IMR-90 (cell line): ENCODE results near the gene OSMR. TPM values are rescaled to one million over a fixed set of nuclear protein-coding genes. Genes with fewer than 3 reads are reported as not detected.
A peak's percentile ranks its signal among the peaks of the same experiment; 100 is the strongest.

Experiments used
- ATAC-seq: fragments of 200-7000 bp; cut with Tn5 transposase; 2 replicates; pipeline ENCODE4 v1.9.1; 2020; ENCODE audit warnings: low read depth, mild to moderate bottlenecking, moderate library complexity
- BruUV-seq: library from RNA; stranded (reverse); fragments of 400-500 nt; replicated peaks from 2 replicates; lab custom pipeline; 2021; lab: Mats Ljungman, UMichigan
- CTCF ChIA-PET: fragments of 300-600 bp; formaldehyde crosslinking; extraction: SDS; loops from one replicate; lab custom pipeline; 2021; ENCODE audit warnings: antibody characterized with exemption; lab: Yijun Ruan, JAX
- POLR2A ChIA-PET: fragments of 300-600 bp; sonication (Branson Sonifier 250); formaldehyde crosslinking; loops from one replicate; lab custom pipeline; 2022; ENCODE audit warnings: antibody characterized with exemption; ENCODE audit not compliant: unreplicated experiment; lab: Charles Lee
- DNase-seq: peaks from one replicate; pipeline ENCODE4 v3.0.0; 2013
- H2AFZ ChIP-seq: replicated peaks from 2 replicates; pipeline ENCODE3; 2013; ENCODE audit warnings: low read length, mild to moderate bottlenecking; ENCODE audit not compliant: poor library complexity
- H2AK5ac ChIP-seq: 2 replicates; pipeline ENCODE4 v1.6.1; 2013; ENCODE audit warnings: low read depth, low read length, inconsistent platforms
- H2AK9ac ChIP-seq: replicated peaks from 2 replicates; pipeline ENCODE3; 2013; ENCODE audit warnings: mild to moderate bottlenecking, low read depth, low read length, moderate library complexity; ENCODE audit not compliant: poor library complexity
- H2BK120ac ChIP-seq: 2 replicates; pipeline ENCODE4 v1.6.1; 2013; ENCODE audit warnings: low read depth, low read length, inconsistent platforms
- H2BK15ac ChIP-seq: 3 replicates; pipeline ENCODE4 v1.6.1; 2013; ENCODE audit warnings: low read depth, low read length, inconsistent platforms
- H2BK20ac ChIP-seq: 2 replicates; pipeline ENCODE4 v1.6.1; 2013; ENCODE audit warnings: low read depth, mild to moderate bottlenecking, inconsistent platforms, low read length, moderate library complexity
- H2BK5ac ChIP-seq: 2 replicates; pipeline ENCODE4 v1.6.1; 2013; ENCODE audit warnings: mild to moderate bottlenecking, low read depth, low read length, inconsistent platforms; ENCODE audit not compliant: poor library complexity, severe bottlenecking
- H3K14ac ChIP-seq: replicated peaks from 2 replicates; pipeline ENCODE4 v1.6.1; 2013; ENCODE audit warnings: low read depth, low read length, inconsistent platforms
- H3K18ac ChIP-seq: 2 replicates; pipeline ENCODE4 v1.6.1; 2013; ENCODE audit warnings: low read depth, low read length, control low read depth
- H3K23ac ChIP-seq: 2 replicates; pipeline ENCODE4 v1.6.1; 2013; ENCODE audit warnings: low read depth, low read length, inconsistent platforms
- H3K27ac ChIP-seq: 2 replicates; pipeline ENCODE4 v1.5.1; 2013; ENCODE audit warnings: mild to moderate bottlenecking, control low read depth, low read length; ENCODE audit not compliant: insufficient read depth
- H3K27me3 ChIP-seq: 2 replicates; pipeline ENCODE4 v1.6.1; 2013; ENCODE audit warnings: low read length; ENCODE audit not compliant: control insufficient read depth, insufficient read depth
- H3K36me3 ChIP-seq: 2 replicates; pipeline ENCODE4 v1.6.1; 2013; ENCODE audit warnings: low read length, mixed read lengths; ENCODE audit not compliant: control insufficient read depth, insufficient read depth
- H3K4ac ChIP-seq: 2 replicates; pipeline ENCODE4 v1.6.1; 2013; ENCODE audit warnings: low read depth, low read length, inconsistent platforms
- H3K4me1 ChIP-seq: 2 replicates; pipeline ENCODE4 v1.6.1; 2013; ENCODE audit warnings: low read length, mixed read lengths; ENCODE audit not compliant: control insufficient read depth, insufficient read depth
- H3K4me2 ChIP-seq: 2 replicates; pipeline ENCODE4 v1.6.1; 2013; ENCODE audit warnings: low read depth, mild to moderate bottlenecking, control low read depth, low read length, moderate library complexity
- H3K4me3 ChIP-seq: 2 replicates; pipeline ENCODE4 v1.5.1; 2013; ENCODE audit warnings: low read depth, mild to moderate bottlenecking, control low read depth, low read length, moderate library complexity; ENCODE audit not compliant: insufficient read depth
- H3K56ac ChIP-seq: 2 replicates; pipeline ENCODE4 v1.6.1; 2013; ENCODE audit warnings: low read length, inconsistent platforms; ENCODE audit not compliant: insufficient read depth; ENCODE audit errors: extremely low read depth
- H3K79me1 ChIP-seq, 2 experiments: 2 replicates each; pipeline ENCODE4 v1.6.1; 2013; ENCODE audit warnings: low read length in 2 of 2, inconsistent platforms in 1 of 2, low read depth in 1 of 2
- H3K9ac ChIP-seq: 2 replicates; pipeline ENCODE4 v1.6.1; 2013; ENCODE audit warnings: low read depth, low read length, control low read depth
- H3K9me1 ChIP-seq: 2 replicates; pipeline ENCODE4 v1.6.1; 2013; ENCODE audit warnings: low read length, inconsistent platforms; ENCODE audit not compliant: insufficient read depth
- H3K9me3 ChIP-seq: 2 replicates; pipeline ENCODE4 v1.6.1; 2013; ENCODE audit warnings: low read length; ENCODE audit not compliant: control insufficient read depth, insufficient read depth
- H4K20me1 ChIP-seq: 2 replicates; pipeline ENCODE4 v1.6.1; 2013; ENCODE audit warnings: low read length, inconsistent platforms; ENCODE audit not compliant: insufficient read depth
- H4K5ac ChIP-seq: 2 replicates; pipeline ENCODE4 v1.6.1; 2013; ENCODE audit warnings: mild to moderate bottlenecking, low read depth, low read length, control low read depth
- H4K8ac ChIP-seq, 2 experiments: 2 replicates each; pipeline ENCODE4 v1.6.1; 2013; ENCODE audit warnings: low read depth in 2 of 2, low read length in 2 of 2, control low read depth in 1 of 2, inconsistent platforms in 1 of 2
- H4K91ac ChIP-seq: 2 replicates; pipeline ENCODE4 v1.6.1; 2013; ENCODE audit warnings: low read depth, low read length, inconsistent platforms; ENCODE audit not compliant: insufficient read depth
- BHLHE40 ChIP-seq: fragments of 150-350 bp; IDR thresholded peaks from 2 replicates; pipeline ENCODE4 v1.6.1; 2016; ENCODE audit warnings: mild to moderate bottlenecking, low read depth, low read length
- CEBPB ChIP-seq: IDR thresholded peaks from 2 replicates; pipeline ENCODE4 v1.6.1; 2012; ENCODE audit warnings: low read depth, low read length, improper control_type of control experiment
- FOS ChIP-seq: fragments of 150-350 bp; IDR thresholded peaks from 2 replicates; pipeline ENCODE4 v1.6.1; 2016; ENCODE audit warnings: low read depth, low read length
- MAZ ChIP-seq: IDR thresholded peaks from 2 replicates; pipeline ENCODE4 v1.6.1; 2012; ENCODE audit warnings: low read depth, mild to moderate bottlenecking, low read length, improper control_type of control experiment, moderate library complexity, borderline replicate concordance
- MXI1 ChIP-seq: IDR thresholded peaks from 2 replicates; pipeline ENCODE4 v1.6.1; 2012; ENCODE audit warnings: low read depth, mild to moderate bottlenecking, low read length, moderate library complexity, borderline replicate concordance
- NFE2L2 ChIP-seq: fragments of 150-350 bp; IDR thresholded peaks from 2 replicates; pipeline ENCODE4 v1.6.1; 2016; ENCODE audit warnings: low read depth, mild to moderate bottlenecking, low read length
- WGBS, 2 experiments: methylation state at CpG; one replicate each; pipeline versions ENCODE4 v1.1.5 to v1.1.7; 2013; ENCODE audit warnings: missing lambda C conversion rate in 2 of 2; ENCODE audit not compliant: insufficient read length in 1 of 2; ENCODE audit errors: extremely low coverage in 2 of 2; 5-methylcytosine and 5-hydroxymethylcytosine counted together
- dilution Hi-C: fragments of 300-500 bp; cut with HindIII; formaldehyde crosslinking; loops from one replicate; pipeline ENCODE4 v1.14.3; 2018; ENCODE audit warnings: low sequenced_read_pairs; ENCODE audit not compliant: unreplicated experiment
- in situ Hi-C: fragments of 300-500 bp; cut with MboI; formaldehyde crosslinking; loops from 3 replicates; pipeline ENCODE4 v1.14.3; 2019; ENCODE audit warnings: low sequenced_read_pairs, inconsistent platforms, mixed read lengths
- intact Hi-C: fragments of 100-400 bp; cut with micrococcal nuclease; formaldehyde crosslinking; loops from 2 replicates; pipeline ENCODE4 v1.10.0; 2022
- polyA plus RNA-seq, 3 experiments: library from polyadenylated mRNA; depleted of rRNA; stranded (reverse); fragments of >200 nt; gene quantifications; 2 replicates each; pipeline ENCODE4 v1.2.3, GENCODE V29; 2012; ENCODE audit warnings: low replicate concordance in 1 of 3
- total RNA-seq: library from RNA; depleted of rRNA; stranded (reverse); fragments of >200 nt; gene quantifications from 2 replicates; pipeline ENCODE4 v1.2.3, GENCODE V29; 2012
- TF ChIP-seq, protein P1 (sequence below): conservative IDR thresholded peaks from 2 replicates; pipeline ENCODE4 v1.5.1; 2012; ENCODE audit warnings: mild to moderate bottlenecking, low read depth, low read length, improper control_type of control experiment

Gene OSMR
- total and polyA plus RNA-seq, 2 of the 4 experiments (the other 2 are of a cell fraction): 41.6 to 48.7 TPM

DNA sequence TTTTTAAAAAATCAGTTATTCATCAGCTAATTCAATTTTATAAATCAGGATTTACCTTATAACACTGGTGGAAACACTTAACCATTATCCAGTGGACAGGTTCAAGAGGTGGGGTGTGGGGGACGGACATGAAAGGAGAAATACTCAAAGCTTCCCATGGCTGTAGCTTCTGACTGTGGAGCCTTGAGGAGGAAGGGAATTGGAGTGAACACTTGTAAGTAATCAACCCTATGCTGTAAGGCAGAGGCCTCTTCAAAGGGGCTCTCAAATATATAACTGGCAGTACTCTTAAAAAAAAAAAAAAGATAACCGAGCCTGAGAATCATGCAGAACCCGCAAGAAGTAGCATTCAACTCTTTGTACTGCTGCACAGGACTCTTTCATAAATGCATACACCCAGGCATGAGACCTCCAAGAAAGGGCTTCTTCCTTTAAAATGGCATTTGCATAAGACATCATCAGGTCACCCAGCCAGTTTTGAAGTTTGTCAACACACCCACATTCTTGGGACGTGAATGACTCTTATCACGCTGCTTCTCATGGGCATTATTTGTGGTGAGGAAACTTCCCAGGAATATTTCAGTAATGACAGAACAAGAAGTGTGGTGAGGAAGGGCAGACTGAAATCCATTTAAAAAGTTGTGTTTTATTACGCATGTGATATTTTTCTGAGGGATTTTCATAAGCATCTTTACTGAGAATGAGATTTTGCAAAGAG lies 8.1 kb downstream of the OSMR start:
- Histone ChIP-seq H4K8ac (0 out of 4 replicates have a peak overlapping the region, but pooled peaks of 1 of the 2 experiments have one; percentile 22), H3K56ac (no peak overlapping the region), H2AK9ac (no peak overlapping the region), H3K9me1 (peaks cover 9% of the 10 kb centered on the region), H3K4ac (no peak overlapping the region), H3K14ac (no peak overlapping the region), H3K23ac (0 out of 2 replicates have a peak overlapping the region, but pooled peaks have one; percentile 48), H3K4me2 (peak overlapping the region; percentile 48; the same call in 1 of the 2 replicates), H3K79me1 (peaks cover 25 to 63% of the 10 kb centered on the region in 2 experiments), H3K4me1 (peaks cover 15% of the 10 kb centered on the region), H3K27ac (peak overlapping the region; percentile 32; the same call in 1 of the 2 replicates), H2BK20ac (0 out of 2 replicates have a peak overlapping the region, but pooled peaks have one; percentile 25), H3K27me3 (no peaks in the 10 kb centered on the region), H2BK5ac (peak overlapping the region; percentile 40), H2BK15ac (no peak overlapping the region), H2AFZ (no peak overlapping the region), H4K91ac (no peak overlapping the region), H3K9ac (no peak overlapping the region; the same call in 1 of the 2 replicates), H2AK5ac (peak overlapping the region; percentile 66; the same call in 1 of the 2 replicates), H3K36me3 (peaks cover 18% of the 10 kb centered on the region), H4K5ac (no peak overlapping the region), H3K4me3 (no peak overlapping the region), H3K18ac (peak overlapping the region; percentile 36; the same call in 1 of the 2 replicates), H4K20me1 (peaks cover 53% of the 10 kb centered on the region), H2BK120ac (0 out of 2 replicates have a peak overlapping the region, but pooled peaks have one; percentile 28), H3K9me3 (0 out of 2 replicates have a peak, but pooled peaks cover 5% of the 10 kb centered on the region)
- BruUV-seq: no TSS peak
- in situ Hi-C loops: no loop called here
- ChIA-PET CTCF (interaction anchor here (0.7 kb wide), 1 partner anchor 10 kb away, joined by 3 read pairs; no protein-coding TSS in a partner anchor), POLR2A (no interaction called here)
- WGBS, 2 experiments: 20% methylated on average over 1 of the region's 6 CpGs; no CpG with 5 or more reads in 1 of the 2 experiments
- TF ChIP-seq MXI1 (0 out of 2 replicates have a peak, but pooled peaks have one; percentile 30), FOS (peak; percentile 47), BHLHE40 (0 out of 2 replicates have a peak, but pooled peaks have one; percentile 11), MAZ (no peak), NFE2L2 (no peak), CEBPB (peak; percentile 82)
- TF ChIP-seq, protein P1, sequence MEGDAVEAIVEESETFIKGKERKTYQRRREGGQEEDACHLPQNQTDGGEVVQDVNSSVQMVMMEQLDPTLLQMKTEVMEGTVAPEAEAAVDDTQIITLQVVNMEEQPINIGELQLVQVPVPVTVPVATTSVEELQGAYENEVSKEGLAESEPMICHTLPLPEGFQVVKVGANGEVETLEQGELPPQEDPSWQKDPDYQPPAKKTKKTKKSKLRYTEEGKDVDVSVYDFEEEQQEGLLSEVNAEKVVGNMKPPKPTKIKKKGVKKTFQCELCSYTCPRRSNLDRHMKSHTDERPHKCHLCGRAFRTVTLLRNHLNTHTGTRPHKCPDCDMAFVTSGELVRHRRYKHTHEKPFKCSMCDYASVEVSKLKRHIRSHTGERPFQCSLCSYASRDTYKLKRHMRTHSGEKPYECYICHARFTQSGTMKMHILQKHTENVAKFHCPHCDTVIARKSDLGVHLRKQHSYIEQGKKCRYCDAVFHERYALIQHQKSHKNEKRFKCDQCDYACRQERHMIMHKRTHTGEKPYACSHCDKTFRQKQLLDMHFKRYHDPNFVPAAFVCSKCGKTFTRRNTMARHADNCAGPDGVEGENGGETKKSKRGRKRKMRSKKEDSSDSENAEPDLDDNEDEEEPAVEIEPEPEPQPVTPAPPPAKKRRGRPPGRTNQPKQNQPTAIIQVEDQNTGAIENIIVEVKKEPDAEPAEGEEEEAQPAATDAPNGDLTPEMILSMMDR: no peak
- intact Hi-C loops: loop anchor here (2.0 kb wide), 1 partner anchor 17 kb away; no protein-coding TSS in a partner anchor
- dilution Hi-C loops: no loop called here
- DNase-seq: peak; percentile 94
- ATAC-seq: peak; percentile 79
